ENCODE data around the gene RAPH1.

GRCh38 chr2:203549406-203549805 lies 14.3 kb upstream of the RAPH1 start:
- TF ChIP-seq, protein P1, sequence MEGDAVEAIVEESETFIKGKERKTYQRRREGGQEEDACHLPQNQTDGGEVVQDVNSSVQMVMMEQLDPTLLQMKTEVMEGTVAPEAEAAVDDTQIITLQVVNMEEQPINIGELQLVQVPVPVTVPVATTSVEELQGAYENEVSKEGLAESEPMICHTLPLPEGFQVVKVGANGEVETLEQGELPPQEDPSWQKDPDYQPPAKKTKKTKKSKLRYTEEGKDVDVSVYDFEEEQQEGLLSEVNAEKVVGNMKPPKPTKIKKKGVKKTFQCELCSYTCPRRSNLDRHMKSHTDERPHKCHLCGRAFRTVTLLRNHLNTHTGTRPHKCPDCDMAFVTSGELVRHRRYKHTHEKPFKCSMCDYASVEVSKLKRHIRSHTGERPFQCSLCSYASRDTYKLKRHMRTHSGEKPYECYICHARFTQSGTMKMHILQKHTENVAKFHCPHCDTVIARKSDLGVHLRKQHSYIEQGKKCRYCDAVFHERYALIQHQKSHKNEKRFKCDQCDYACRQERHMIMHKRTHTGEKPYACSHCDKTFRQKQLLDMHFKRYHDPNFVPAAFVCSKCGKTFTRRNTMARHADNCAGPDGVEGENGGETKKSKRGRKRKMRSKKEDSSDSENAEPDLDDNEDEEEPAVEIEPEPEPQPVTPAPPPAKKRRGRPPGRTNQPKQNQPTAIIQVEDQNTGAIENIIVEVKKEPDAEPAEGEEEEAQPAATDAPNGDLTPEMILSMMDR (IDR thresholded peaks at IDR 0.05; ENCODE audit: insufficient read depth, low read depth, low read length), result no peak
- no peak for TF ChIP-seq EZH2 (IDR thresholded peaks at IDR 0.05; ENCODE audit: insufficient read depth, low read length)
